A549 (cell line): ENCODE data around the gene SMCO4. TPM values are rescaled to one million over a fixed set of nuclear protein-coding genes. Genes with fewer than 3 reads are reported as not detected.

Experiments used
- ATAC-seq, 2 experiments: fragments of 200-7000 bp in 1 of 2; fragments of >200 bp in 1 of 2; cut with Nextera tagmentation in 1 of 2; cut with Tn5 transposase in 1 of 2; 3 replicates each; pipeline versions ENCODE4 v1.8.0 to v1.9.1; 2018 to 2020; ENCODE audit warnings: mild to moderate bottlenecking in 1 of 2, moderate library complexity in 1 of 2
- CTCF ChIA-PET: fragments of 300-600 bp; sonication (Branson Sonifier 250); formaldehyde crosslinking; extraction: SDS; loops from one replicate; lab custom pipeline; 2021; ENCODE audit warnings: antibody characterized with exemption, inconsistent platforms; lab: Yijun Ruan, JAX
- POLR2A ChIA-PET: fragments of 350-600 bp; formaldehyde crosslinking; extraction: SDS; loops from one replicate; lab custom pipeline; 2021; ENCODE audit warnings: antibody characterized with exemption, inconsistent platforms; lab: Yijun Ruan, JAX
- DNase-seq, 2 experiments: peaks; one replicate each; pipeline versions ENCODE4 v3.0.0 to v3.0.0-alpha.2; 2011 to 2016; ENCODE audit warnings: low read depth in 1 of 2, low spot score in 1 of 2
- FAIRE-seq: peaks from 2 replicates; lab custom pipeline; 2011; peaks lifted over from hg19 to GRCh38; lab: Jason Lieb, UNC
- H3K27ac ChIP-seq, 2 experiments: fragments of >200 bp; sonication (Bioruptor Twin); formaldehyde crosslinking; 3 replicates each; pipeline ENCODE4 v1.5.1; 2016 to 2017
- H3K4me1 ChIP-seq: fragments of >200 bp; sonication (Bioruptor Twin); formaldehyde crosslinking; 3 replicates; pipeline ENCODE4 v1.6.1; 2016
- H3K4me2 ChIP-seq: fragments of >200 bp; sonication (Bioruptor Twin); formaldehyde crosslinking; 3 replicates; pipeline ENCODE4 v1.6.1; 2016
- H3K4me3 ChIP-seq: fragments of >200 bp; sonication (Bioruptor Twin); formaldehyde crosslinking; 3 replicates; pipeline ENCODE4 v1.5.1; 2016
- H3K9me3 ChIP-seq: fragments of >200 bp; sonication (Bioruptor Twin); formaldehyde crosslinking; 3 replicates; pipeline ENCODE4 v1.6.1; 2016
- CBX8 ChIP-seq: fragments of 200-600 bp; sonication (generic); IDR thresholded peaks from 2 replicates; pipeline ENCODE4 v1.6.1; 2016
- CEBPB ChIP-seq, 2 experiments: fragments of >200 bp in 1 of 2; sonication (Bioruptor Twin) in 1 of 2; formaldehyde crosslinking in 1 of 2; IDR thresholded peaks; 2 replicates each; pipeline ENCODE4 v1.6.1; 2012 to 2016
- ESRRA ChIP-seq: fragments of 150-350 bp; IDR thresholded peaks from 2 replicates; pipeline ENCODE4 v1.6.1; 2014; ENCODE audit warnings: mild to moderate bottlenecking, low read length, borderline replicate concordance
- FOSB ChIP-seq: fragments of 250-450 bp; sonication (Bioruptor Pico); IDR thresholded peaks from 2 replicates; pipeline ENCODE4 v1.5.0; 2020; ENCODE audit warnings: mild to moderate bottlenecking, moderate library complexity
- GATA3 ChIP-seq: IDR thresholded peaks from 2 replicates; pipeline ENCODE4 v1.6.1; 2012; ENCODE audit warnings: borderline replicate concordance
- HOXA7 ChIP-seq: fragments of 250-450 bp; sonication (Bioruptor Pico); IDR thresholded peaks from 2 replicates; pipeline ENCODE4 v1.5.0; 2020; ENCODE audit warnings: mild to moderate bottlenecking, moderate library complexity
- JUN ChIP-seq, 2 experiments: fragments of >200 bp; sonication (Bioruptor Twin); formaldehyde crosslinking; IDR thresholded peaks; 2 replicates in 1 of 2; 3 replicates in 1 of 2; pipeline ENCODE4 v1.6.1; 2016 to 2017
- KDM1A ChIP-seq: fragments of 200-600 bp; sonication (generic); IDR thresholded peaks from 2 replicates; pipeline ENCODE4 v1.6.1; 2016; ENCODE audit warnings: low read depth, mild to moderate bottlenecking
- KDM5A ChIP-seq: fragments of 200-600 bp; sonication (generic); IDR thresholded peaks from 2 replicates; pipeline ENCODE4 v1.6.1; 2016; ENCODE audit warnings: antibody characterized with exemption, mild to moderate bottlenecking
- MAZ ChIP-seq: fragments of 150-350 bp; IDR thresholded peaks from 2 replicates; pipeline ENCODE4 v1.6.1; 2014; ENCODE audit warnings: antibody characterized with exemption, low read depth, low read length, borderline replicate concordance
- MYC ChIP-seq: IDR thresholded peaks from 2 replicates; pipeline ENCODE4 v1.6.1; 2012; ENCODE audit warnings: mild to moderate bottlenecking, inconsistent platforms, low read length, improper control_type of control experiment, borderline replicate concordance
- NFE2L2 ChIP-seq: fragments of 150-350 bp; conservative IDR thresholded peaks from 2 replicates; pipeline ENCODE4 v1.6.1; 2014; ENCODE audit warnings: low read length
- NR3C1 ChIP-seq: fragments of >200 bp; sonication (Bioruptor Twin); formaldehyde crosslinking; IDR thresholded peaks from 3 replicates; pipeline ENCODE4 v1.6.1; 2017
- RAD21 ChIP-seq, 2 experiments: fragments of >200 bp in 1 of 2; sonication (Bioruptor Twin) in 1 of 2; formaldehyde crosslinking in 1 of 2; IDR thresholded peaks in 1 of 2; conservative IDR thresholded peaks in 1 of 2; 2 replicates in 1 of 2; 3 replicates in 1 of 2; pipeline ENCODE4 v1.6.1; 2012 to 2018; ENCODE audit warnings: inconsistent platforms in 1 of 2
- WGBS: methylation state at CpG from one replicate; pipeline ENCODE4 v1.1.6; 2017; ENCODE audit errors: missing lambda C conversion rate; 5-methylcytosine and 5-hydroxymethylcytosine counted together
- polyA plus RNA-seq, 4 experiments: library from polyadenylated mRNA; depleted of rRNA in 3 of 4; stranded (reverse); fragments of >200 nt; fragmentation: RNase III in 1 of 4; extraction: RNeasy Plus Mini Kit Qiagen cat#74134 plus additional on column Dnase treatment in 1 of 4; gene quantifications; 2 replicates in 3 of 4; 3 replicates in 1 of 4; pipeline ENCODE4 v1.2.3, GENCODE V29; 2011 to 2017
- TF ChIP-seq, protein P1 (sequence below): fragments of 450-650 bp; IDR thresholded peaks from 2 replicates; pipeline ENCODE4 v1.6.1; 2014; ENCODE audit warnings: antibody characterized with exemption
- TF ChIP-seq, protein P2 (sequence below): fragments of 250-450 bp; sonication (Bioruptor Pico); IDR thresholded peaks from 2 replicates; pipeline ENCODE4 v1.5.0; 2020; ENCODE audit warnings: low read depth, mild to moderate bottlenecking, moderate library complexity
- TF ChIP-seq, protein P3 (sequence below): fragments of >200 bp; sonication (Bioruptor Twin); formaldehyde crosslinking; IDR thresholded peaks from 3 replicates; pipeline ENCODE4 v1.5.1; 2016
- TF ChIP-seq, protein P4 (sequence below): fragments of 150-350 bp; IDR thresholded peaks from 2 replicates; pipeline ENCODE4 v1.6.1; 2014; ENCODE audit warnings: low read depth, mild to moderate bottlenecking, low read length
- TF ChIP-seq, protein P5 (sequence below): IDR thresholded peaks from 2 replicates; pipeline ENCODE4 v1.6.1; 2012; ENCODE audit warnings: low read depth, borderline replicate concordance

The SMCO4 gene
- polyA plus RNA-seq, 2 of the 4 experiments (the other 2 are of a cell fraction): 11.9 to 14.8 TPM

DNA sequence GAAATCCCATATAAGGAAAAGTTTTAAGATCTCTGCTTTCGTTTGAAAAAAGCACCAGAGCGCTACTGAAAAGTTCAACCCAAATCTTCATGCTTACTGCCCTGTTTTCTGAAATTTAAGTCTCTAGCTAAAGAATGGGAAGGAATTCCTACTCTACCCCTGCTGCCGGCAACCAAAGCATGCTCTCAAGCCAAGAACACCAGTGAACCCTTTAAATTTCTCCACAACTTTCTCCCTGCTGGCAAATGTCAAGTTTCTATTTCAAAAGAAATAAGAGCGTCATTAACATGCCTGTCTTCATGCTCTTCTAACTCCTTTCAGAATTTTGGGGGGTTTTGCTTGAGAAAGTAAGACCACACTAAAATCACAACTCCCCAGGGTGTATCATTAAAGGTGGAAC, 6.8 kb upstream of the SMCO4 start:
- WGBS: 95% methylated on average over 4 of the region's 4 CpGs
- TF ChIP-seq CEBPB (IDR thresholded peaks at IDR 0.05) (no peak), RAD21 (conservative IDR thresholded peaks at IDR 0.05 in 1 of 2, IDR thresholded peaks at IDR 0.05 in 1 of 2) (no peak), ESRRA (no peak), FOSB (CRISPR knock-in tag) (no peak), KDM5A (no peak), GATA3 (no peak), CBX8 (no peak), NR3C1 (no peak), KDM1A (no peak)
- TF ChIP-seq, protein P1, sequence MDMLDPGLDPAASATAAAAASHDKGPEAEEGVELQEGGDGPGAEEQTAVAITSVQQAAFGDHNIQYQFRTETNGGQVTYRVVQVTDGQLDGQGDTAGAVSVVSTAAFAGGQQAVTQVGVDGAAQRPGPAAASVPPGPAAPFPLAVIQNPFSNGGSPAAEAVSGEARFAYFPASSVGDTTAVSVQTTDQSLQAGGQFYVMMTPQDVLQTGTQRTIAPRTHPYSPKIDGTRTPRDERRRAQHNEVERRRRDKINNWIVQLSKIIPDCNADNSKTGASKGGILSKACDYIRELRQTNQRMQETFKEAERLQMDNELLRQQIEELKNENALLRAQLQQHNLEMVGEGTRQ: no peak
- TF ChIP-seq, protein P2, sequence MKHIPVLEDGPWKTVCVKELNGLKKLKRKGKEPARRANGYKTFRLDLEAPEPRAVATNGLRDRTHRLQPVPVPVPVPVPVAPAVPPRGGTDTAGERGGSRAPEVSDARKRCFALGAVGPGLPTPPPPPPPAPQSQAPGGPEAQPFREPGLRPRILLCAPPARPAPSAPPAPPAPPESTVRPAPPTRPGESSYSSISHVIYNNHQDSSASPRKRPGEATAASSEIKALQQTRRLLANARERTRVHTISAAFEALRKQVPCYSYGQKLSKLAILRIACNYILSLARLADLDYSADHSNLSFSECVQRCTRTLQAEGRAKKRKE (CRISPR knock-in tag): no peak
- TF ChIP-seq, protein P3, sequence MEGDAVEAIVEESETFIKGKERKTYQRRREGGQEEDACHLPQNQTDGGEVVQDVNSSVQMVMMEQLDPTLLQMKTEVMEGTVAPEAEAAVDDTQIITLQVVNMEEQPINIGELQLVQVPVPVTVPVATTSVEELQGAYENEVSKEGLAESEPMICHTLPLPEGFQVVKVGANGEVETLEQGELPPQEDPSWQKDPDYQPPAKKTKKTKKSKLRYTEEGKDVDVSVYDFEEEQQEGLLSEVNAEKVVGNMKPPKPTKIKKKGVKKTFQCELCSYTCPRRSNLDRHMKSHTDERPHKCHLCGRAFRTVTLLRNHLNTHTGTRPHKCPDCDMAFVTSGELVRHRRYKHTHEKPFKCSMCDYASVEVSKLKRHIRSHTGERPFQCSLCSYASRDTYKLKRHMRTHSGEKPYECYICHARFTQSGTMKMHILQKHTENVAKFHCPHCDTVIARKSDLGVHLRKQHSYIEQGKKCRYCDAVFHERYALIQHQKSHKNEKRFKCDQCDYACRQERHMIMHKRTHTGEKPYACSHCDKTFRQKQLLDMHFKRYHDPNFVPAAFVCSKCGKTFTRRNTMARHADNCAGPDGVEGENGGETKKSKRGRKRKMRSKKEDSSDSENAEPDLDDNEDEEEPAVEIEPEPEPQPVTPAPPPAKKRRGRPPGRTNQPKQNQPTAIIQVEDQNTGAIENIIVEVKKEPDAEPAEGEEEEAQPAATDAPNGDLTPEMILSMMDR: no peak
- ATAC-seq: no peak
- DNase-seq: no peak
- Histone ChIP-seq H3K27ac (no peak overlapping the region), H3K4me2 (no peak overlapping the region), H3K9me3 (no peaks in the 10 kb centered on the region), H3K4me3 (no peak overlapping the region), H3K4me1 (no peaks in the 10 kb centered on the region)
- POLR2A ChIA-PET: no interaction called here
- CTCF ChIA-PET: no interaction called here
- no peak for FAIRE-seq

DNA sequence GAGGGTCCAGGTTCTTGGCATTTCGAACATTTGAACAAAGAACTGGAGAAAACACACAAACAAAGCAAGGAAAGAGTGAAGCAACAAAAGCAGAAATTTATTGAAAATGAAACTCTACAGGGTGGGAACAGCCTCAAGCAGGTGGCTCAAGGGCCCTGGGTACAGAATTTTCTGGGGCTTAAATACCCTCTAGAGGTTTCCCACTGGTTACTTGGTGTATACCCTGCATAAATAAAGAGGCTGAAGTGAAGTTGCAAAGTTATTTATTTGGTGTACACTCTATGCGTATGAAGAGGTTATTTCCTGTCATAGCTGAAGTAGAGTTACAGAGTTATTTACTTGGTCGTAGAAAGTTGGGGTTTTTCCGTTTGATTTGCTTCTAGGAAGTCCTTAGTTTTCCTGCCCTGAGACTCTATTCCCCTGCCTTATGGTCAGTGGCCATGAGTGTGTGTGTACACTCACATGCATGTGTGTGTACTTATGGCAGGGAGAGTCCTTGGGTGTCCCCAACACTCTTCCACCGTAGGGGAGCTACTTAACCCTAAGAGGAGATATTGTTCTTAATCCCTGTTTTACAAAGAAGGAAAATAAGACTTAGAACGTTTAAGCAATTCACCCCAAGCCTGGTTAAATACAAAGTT, 5.6 kb upstream of the SMCO4 start:
- ChIA-PET CTCF (no interaction called here), POLR2A (no interaction called here)
- 39% methylated on average over 6 of the region's 6 CpGs for WGBS
- H3K4me1 ChIP-seq: peaks cover 5% of the 10 kb centered on the region
- no peak overlapping the region for H3K4me2 ChIP-seq
- TF ChIP-seq HOXA7 (no peak), MAZ (no peak), NFE2L2 (no peak), JUN (IDR thresholded peaks at IDR 0.05) (no peak), MYC (no peak)
- TF ChIP-seq, protein P4, sequence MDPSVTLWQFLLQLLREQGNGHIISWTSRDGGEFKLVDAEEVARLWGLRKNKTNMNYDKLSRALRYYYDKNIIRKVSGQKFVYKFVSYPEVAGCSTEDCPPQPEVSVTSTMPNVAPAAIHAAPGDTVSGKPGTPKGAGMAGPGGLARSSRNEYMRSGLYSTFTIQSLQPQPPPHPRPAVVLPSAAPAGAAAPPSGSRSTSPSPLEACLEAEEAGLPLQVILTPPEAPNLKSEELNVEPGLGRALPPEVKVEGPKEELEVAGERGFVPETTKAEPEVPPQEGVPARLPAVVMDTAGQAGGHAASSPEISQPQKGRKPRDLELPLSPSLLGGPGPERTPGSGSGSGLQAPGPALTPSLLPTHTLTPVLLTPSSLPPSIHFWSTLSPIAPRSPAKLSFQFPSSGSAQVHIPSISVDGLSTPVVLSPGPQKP: no peak
- TF ChIP-seq, protein P5, sequence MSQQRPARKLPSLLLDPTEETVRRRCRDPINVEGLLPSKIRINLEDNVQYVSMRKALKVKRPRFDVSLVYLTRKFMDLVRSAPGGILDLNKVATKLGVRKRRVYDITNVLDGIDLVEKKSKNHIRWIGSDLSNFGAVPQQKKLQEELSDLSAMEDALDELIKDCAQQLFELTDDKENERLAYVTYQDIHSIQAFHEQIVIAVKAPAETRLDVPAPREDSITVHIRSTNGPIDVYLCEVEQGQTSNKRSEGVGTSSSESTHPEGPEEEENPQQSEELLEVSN: no peak
- H3K4me3 ChIP-seq: no peak overlapping the region
- no peak overlapping the region for H3K27ac ChIP-seq
- FAIRE-seq: no peak
- H3K9me3 ChIP-seq: no peaks in the 10 kb centered on the region
- DNase-seq: no peak
- no peak for ATAC-seq

DNA sequence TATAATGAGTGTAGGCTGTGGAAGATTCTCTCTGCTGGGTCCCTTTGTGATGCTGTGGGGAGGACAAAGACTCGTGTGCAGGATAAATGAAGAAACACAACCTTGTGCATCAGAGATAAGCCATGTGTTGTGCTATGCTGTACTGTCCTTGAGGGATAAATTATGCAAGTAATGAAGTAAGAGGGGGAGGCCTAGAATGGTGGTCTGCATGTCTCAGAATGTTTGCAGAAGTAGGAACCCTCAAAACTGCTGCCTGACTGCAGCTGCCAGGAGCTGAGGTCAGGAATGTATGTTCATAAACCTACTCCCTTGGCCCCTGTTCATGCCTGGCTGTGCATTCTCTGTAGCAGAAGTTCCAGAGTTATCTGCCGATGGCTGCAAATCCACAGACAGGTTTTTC, 4.6 kb upstream of the SMCO4 start:
- H3K4me1 ChIP-seq: peaks cover 7% of the 10 kb centered on the region
- POLR2A ChIA-PET: no interaction called here
- FAIRE-seq (no peak), ATAC-seq (no peak), DNase-seq (no peak)
- H3K9me3 ChIP-seq: no peaks in the 10 kb centered on the region
- TF ChIP-seq, protein P1: no peak
- TF ChIP-seq, protein P5: no peak
- TF ChIP-seq, protein P2 (CRISPR knock-in tag): no peak
- no peak for TF ChIP-seq GATA3
- CTCF ChIA-PET: no interaction called here
- no peak overlapping the region for H3K4me2 ChIP-seq
- 52% methylated on average over 2 of the region's 2 CpGs for WGBS
- no peak overlapping the region for H3K27ac ChIP-seq
- no peak overlapping the region for H3K4me3 ChIP-seq
